Kidney epithelial cell (primary cell): ENCODE results near the gene RIPK4. TPM values are rescaled to one million over a fixed set of nuclear protein-coding genes. Genes with fewer than 3 reads are reported as not detected.

ENCODE experiments used
- DNase-seq: peaks from one replicate; pipeline ENCODE4 v3.0.0-alpha.2; 2010; ENCODE audit warnings: low read depth
- H3K27me3 ChIP-seq: 2 replicates; pipeline ENCODE4 v1.6.0; 2011; ENCODE audit warnings: low read length; ENCODE audit not compliant: control insufficient read depth, insufficient read depth
- H3K36me3 ChIP-seq: 2 replicates; pipeline ENCODE4 v1.5.1; 2011; ENCODE audit warnings: low read length; ENCODE audit not compliant: control insufficient read depth, insufficient read depth
- H3K4me3 ChIP-seq: 2 replicates; pipeline ENCODE4 v1.5.1; 2011; ENCODE audit warnings: low read depth, mild to moderate bottlenecking, control low read depth, low read length
- total RNA-seq: library from RNA; depleted of rRNA; stranded (reverse); fragments of >200 nt; gene quantifications from 2 replicates; pipeline ENCODE4 v1.2.3, GENCODE V29; 2015
- TF ChIP-seq, protein P1 (sequence below): IDR thresholded peaks from 2 replicates; pipeline ENCODE4 v1.5.1; 2011; ENCODE audit warnings: mild to moderate bottlenecking, moderate library complexity, low read length, control low read depth, inconsistent platforms; ENCODE audit not compliant: insufficient read depth, poor library complexity, severe bottlenecking

Gene RIPK4
- total RNA-seq, 1 donor from 2014 or later = 17.6 TPM

DNA sequence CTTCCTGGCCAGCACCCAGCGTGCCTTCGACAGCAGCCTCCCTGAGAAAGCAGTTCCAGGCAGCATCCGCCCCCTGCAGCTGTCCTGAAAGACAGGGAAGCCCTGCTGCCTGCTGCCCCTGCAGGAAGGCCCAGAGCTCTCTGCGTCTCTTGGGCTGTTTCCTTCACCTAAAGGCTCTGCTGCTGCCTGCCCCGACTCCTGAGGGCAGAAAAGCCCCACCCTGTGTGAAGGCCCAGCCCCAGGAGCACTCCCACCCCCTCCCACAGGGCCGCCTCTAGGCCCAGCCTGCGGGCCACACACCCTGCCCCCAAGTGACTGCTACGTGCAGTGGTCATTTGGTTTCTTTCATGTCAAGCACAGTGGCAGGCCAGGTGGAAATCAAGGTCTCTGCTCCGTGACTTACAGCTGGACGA lies 12.4 kb downstream of the RIPK4 start:
- no peak for DNase-seq
- Histone ChIP-seq H3K36me3 (peaks cover 7% of the 10 kb centered on the region), H3K4me3 (no peak overlapping the region), H3K27me3 (no peaks in the 10 kb centered on the region)
- TF ChIP-seq, protein P1, sequence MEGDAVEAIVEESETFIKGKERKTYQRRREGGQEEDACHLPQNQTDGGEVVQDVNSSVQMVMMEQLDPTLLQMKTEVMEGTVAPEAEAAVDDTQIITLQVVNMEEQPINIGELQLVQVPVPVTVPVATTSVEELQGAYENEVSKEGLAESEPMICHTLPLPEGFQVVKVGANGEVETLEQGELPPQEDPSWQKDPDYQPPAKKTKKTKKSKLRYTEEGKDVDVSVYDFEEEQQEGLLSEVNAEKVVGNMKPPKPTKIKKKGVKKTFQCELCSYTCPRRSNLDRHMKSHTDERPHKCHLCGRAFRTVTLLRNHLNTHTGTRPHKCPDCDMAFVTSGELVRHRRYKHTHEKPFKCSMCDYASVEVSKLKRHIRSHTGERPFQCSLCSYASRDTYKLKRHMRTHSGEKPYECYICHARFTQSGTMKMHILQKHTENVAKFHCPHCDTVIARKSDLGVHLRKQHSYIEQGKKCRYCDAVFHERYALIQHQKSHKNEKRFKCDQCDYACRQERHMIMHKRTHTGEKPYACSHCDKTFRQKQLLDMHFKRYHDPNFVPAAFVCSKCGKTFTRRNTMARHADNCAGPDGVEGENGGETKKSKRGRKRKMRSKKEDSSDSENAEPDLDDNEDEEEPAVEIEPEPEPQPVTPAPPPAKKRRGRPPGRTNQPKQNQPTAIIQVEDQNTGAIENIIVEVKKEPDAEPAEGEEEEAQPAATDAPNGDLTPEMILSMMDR = no peak

DNA sequence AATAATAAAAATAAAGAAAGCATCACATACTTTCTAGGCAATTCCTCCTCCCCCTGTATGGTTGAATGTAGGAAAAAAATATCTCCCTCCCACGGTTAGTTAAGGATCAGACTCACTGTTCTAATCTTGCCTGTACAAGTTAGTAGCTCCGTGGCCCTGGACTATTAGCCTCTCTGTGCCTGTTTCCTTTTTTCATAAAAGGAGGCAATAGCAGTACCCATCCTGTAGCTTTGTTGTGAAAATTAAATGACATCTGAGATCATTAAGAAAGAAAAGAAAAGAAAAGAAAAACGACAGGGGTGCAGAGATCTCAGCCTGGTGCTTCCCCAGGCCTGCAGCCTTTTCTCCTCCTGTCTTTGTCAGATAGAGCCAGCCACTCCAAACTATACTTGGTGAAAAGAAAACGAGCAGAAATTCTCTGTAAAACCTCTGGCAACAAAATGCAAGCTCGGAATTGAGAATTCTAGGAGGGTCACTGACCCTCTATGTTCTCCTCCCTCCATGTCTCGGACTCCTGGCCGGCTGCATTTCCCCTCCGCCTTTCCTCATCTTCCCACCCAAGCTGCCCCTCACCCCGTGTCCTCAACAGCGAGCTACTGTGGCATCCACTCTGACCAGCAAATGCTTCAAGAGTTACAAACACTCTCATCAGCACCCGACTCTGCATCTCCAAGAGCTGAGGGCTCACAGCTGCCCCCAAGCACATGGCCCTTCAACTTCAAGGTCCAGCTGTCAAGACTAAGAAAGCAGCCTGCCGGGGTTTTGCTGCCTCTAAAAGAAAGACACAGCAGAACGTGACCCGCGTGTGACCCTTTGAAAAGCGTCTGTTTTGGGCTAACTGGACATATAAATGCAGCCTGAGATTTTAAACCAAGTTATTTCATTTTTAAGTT lies 13.6 kb downstream of the RIPK4 start:
- no peak for DNase-seq
- H3K36me3 ChIP-seq = peaks cover 6% of the 10 kb centered on the region

DNA sequence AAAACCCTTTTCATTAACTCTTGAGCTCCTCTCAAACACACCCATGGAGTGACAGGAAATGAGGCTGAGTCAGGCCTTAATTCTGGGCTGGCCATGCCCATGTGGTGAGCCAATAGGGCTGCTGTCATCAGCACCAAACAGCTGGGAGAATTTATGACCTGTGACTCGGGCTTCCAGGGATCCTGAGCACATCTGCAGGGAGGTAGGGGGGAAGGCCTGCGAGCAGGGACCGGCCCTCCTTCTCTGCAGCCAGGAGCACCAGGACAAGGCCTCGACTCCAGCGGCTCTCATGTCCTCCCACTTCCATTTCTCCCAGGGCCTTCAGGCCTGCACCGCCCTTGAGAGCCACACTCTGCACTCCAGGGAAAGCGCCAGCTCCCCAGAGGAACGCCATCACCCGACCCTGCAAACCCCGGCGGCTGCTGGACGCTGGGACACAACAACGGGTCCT lies 14.6 kb downstream of the RIPK4 start:
- Histone ChIP-seq H3K36me3 (peaks cover 7% of the 10 kb centered on the region), H3K4me3 (no peak overlapping the region), H3K27me3 (no peaks in the 10 kb centered on the region)
- TF ChIP-seq, protein P1 = no peak
- no peak for DNase-seq

More for the DNA sequence above, 13.6 kb downstream of the RIPK4 start:
- Histone ChIP-seq H3K27me3 (no peaks in the 10 kb centered on the region), H3K4me3 (no peak overlapping the region)
- TF ChIP-seq, protein P1 = no peak

DNA sequence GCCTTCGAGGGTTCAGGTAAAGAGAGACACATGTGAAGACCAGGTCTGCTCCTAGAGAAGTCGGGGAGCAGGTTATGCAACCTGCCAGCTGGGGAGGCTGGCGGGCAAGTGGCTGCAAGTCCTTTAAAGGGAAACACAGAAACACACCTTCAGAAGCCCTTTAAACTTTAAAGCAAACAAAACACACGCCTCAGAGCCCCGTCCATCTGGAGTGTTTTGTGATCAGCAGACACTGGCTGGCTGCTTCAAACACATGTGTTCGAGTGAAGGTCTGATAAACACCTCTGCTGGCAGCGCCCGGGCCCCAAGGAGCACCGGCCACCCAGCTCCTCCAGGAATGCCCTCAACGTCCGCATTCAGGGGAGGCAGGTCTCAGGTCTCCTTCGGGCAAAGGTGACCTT lies 15.2 kb downstream of the RIPK4 start:
- no peak for DNase-seq
- TF ChIP-seq, protein P1 = no peak
- H3K36me3 ChIP-seq = peaks cover 6% of the 10 kb centered on the region
- H3K27me3 ChIP-seq = no peaks in the 10 kb centered on the region
- H3K4me3 ChIP-seq = no peak overlapping the region

DNA sequence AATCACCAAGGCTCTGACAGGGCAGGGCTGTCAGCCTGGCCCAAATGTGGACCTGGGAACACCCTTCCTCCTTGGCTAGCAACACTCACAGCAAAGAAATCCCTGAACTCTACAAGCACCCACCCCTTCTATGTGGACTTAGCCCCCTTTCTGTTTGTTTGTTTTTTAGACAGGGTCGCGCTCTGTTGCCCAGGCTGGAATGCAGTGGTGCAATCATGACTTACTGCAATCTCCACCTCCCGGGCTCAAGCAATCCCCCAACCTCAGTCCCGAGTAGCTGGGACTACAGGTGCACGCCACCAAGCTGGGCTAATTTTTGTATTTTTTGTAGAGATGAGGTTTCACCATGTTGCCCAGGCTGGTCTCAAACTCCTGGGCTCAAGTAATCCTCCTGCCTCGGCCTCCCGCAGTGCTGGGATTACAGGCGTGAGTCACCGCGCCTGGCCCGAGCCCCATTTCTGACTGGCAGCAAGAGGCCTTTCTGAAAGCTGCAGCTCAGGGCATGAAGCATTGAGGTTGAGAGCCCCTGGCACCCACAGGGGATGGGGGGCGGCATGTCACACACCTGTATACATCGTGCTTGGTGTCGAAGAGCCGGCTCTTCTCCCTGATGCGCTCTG lies 16.2 kb downstream of the RIPK4 start:
- no peak for DNase-seq
- Histone ChIP-seq H3K36me3 (peaks cover 4% of the 10 kb centered on the region), H3K4me3 (no peak overlapping the region), H3K27me3 (no peaks in the 10 kb centered on the region)
- TF ChIP-seq, protein P1 = no peak
